ENCODE measurements around the gene PUS3.

Gene PUS3

DNA sequence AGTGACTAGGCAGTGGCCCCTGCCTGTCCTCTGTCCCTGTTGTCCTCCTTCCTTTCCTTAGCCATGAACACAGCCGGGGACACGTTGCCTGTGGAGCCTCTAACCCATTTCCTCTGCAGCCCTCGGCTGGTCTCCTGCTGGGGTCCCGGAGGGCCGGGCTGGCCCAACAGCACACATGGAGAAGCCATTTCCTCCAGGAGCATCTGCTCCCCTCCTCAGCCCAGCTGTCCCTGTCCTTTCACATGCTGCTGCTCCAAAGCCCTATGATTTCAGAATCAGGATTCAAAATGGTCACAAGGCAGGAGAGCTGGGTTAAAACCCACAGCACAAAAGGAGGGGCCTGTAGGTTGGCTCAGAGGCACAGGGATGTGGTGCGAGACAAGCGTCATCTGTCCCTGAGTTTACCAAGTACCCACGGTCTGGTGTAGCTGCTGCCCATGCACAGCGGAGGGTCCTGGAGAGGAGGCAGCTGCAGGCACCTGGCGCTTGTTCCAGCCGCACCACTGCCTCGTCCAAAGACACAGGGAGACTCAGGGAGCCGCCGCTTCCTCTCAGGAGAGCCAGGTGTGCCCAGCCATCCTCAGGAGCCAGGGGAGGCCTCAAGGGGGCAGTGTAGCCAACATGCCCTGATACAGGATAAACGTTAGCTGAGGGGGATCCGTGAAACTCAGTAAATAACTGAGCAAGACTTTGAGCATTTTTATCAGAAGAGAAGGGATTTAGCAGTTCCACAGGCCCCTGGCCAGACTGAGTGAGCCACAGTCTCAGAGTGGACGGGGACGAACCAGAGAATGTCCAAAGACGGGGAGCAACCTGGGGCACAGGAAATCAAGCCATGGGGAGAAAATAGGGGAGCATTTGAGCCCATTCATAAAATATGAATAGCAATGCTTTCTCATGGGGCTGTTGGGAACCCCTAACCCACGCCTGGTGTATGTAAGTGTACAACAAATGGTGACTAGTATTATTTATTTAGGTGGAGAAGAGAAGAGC, 38.9 kb upstream of the PUS3 start:
- DNase-seq = no peak

DNA sequence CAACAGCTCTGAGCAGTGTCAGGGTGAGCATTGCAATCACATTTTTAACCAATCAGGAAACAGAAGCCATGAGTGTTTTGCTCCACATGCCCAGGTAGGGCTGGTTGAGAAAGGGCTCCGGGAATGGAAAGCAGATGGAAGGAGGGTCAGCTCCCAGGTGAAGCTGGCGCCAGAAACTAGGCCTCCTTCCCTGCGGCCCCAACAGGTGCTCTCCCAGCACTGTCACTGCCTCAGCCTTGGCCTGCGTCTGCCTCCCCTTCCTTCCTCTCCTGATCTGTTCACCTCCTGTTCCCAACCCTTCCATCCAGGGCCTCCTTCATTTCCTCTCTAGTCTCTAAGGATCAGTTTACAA, 38.2 kb upstream of the PUS3 start:
- no peak for DNase-seq

DNA sequence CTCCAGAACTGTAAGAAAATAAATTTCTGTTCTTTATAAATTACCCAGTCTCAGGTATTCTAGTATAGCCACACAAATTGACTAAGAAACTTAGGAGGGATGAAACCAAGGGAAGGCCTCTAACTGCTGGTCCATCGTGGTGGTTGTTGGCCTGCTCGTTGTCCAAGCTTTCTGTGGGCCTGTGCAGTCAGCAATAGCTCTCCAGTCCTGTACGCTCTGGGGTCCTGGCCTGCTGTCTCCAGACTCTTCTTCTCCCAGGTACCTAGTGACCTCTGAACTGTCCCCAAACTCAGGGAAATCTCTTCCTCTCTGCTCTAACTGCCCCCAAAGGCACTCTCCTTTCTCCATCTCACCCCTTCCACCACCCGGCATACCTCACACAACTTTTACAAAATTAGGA, 37.1 kb upstream of the PUS3 start:
- DNase-seq = no peak

DNA sequence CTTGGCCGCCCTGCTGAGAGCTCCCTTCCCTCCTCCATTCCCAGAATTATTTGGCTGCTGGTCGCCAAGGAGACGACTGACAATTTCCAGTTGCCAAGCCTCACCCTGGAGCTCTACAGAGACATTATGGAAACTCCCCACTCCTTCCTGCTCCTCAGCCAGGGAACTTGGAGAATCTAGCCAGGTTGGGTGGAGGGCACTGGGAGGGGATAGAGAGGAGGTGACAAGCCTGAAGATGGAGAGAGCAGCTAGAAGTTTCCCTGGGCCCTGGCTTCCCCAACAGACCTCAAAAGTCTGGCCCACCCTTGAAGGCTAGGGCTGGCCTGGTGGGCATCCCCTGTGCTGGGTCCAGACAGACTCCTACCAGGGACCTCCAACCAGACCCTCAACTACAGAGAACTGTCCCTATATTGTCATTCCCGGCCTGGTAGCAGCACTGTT, 36.1 kb upstream of the PUS3 start:
- DNase-seq = no peak

DNA sequence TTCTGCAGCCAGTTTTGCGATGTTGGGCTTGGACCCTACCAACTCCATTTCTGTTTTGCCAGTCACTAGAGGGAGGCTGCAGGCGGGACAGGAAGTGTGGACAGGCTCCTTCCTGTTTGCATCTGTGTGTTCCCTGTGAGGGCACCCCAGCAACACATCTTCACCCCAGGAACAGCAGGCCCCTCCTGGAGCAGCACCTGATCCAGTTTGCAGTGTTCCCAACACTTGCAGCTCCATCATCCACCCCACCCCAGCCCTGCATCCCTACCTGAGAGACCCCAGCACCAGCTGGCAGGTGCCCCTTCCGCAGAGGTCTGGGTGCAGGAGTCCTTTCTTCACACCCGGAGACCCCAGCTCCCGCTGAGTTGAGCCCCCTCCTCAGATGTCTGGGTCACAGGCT, 35.4 kb upstream of the PUS3 start:
- DNase-seq = no peak

DNA sequence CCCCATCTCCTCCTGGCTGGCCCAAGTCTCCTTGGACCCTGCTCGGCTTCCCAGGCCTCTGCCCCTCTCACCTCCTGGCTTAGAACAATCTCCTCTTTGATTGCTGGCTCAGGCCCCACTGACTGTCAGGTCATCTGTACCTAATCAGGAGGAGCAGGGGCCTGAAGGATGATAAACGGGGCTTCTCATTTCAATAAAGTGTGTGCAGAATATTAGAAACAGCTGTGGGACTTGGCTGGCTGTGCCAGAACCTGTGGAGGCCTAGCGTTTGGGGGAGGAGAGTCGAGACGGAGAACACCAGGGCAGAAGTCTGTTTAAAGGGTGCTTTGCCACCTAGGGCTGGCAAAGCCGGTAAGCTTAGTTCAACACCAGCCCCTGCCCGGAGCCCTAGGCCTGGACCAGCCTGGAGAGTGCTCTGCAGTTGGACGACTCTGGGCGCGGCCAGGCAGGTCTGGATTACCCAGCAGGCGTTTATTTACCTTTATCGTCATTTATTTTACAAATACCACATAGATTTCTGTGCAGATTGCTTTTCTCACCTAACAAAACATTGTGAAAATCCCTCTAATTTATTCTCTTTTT, 32.7 kb upstream of the PUS3 start:
- DNase-seq = no peak

DNA sequence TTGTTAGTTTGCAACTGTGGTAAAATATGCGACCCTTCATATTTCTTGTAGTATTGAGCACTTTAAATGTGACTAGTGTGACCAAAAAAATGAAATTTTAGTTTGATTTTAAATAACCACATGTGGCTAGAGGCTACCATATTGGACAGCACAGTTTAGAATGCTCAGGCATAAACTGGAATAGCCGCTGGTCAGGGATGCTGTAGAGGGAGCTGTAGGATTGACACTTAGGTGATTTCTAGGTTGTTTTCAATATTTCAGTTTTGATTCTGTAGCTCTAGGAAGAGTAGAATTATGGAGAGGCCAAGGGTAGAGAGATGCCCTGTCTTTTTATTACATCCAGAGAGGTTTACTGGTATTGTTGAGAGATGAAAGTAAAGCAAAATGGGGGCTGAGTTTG, 32.0 kb upstream of the PUS3 start:
- no peak for DNase-seq

DNA sequence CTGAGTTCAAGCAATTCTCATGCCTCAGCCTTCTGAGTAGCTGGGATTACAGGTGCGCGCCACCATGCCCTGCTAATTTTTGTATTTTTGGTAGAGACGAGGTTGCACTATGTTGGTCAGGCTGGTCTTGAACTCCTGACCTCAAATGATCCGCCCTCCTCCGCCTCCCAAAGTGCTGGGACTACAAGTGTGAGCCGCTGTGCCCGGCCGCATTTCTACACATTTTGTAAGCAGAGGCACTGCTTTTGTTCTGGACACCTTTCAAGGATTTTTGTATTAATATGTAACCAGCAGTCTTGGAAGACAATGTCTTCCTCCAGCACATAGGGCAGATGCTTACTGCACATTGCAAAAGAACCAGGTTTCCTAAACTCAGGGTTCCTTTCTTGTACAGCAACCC, 31.5 kb upstream of the PUS3 start:
- no peak for DNase-seq

DNA sequence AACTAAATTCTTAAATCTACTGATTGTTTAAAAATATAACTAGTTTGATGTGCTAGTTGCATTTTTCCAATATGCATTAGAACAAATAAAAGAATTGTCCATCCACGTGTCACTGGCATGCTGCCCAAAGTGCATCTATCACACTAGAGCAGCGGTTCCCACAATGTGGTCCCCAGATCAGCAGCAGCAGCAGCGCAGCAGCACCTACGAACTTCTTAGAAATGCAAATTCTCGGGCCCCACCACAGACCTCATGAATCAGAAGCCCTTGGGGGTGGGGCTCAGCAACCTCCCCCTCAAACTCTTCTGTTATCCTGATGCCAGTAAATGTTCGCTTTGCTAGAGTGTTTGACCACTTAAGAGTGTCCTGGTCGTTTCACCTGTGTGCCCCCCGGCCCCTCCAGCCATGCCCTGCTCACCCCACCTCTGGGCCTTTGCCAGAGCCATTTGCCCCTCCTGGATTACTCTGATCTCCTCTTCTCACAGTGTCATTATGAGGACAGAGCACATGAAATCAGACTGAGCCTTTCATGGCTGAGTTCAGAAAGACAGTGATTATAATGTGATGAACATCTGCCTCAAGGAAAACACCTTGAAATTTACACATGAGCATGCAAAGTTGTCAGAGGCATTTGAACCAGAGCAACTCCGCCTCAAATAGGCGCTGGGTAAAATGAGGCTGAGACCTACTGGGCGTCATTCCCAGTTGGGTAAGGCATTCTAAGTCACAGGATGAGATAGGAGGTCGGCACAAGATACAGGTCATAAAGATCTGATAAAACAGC, 30.2 kb upstream of the PUS3 start:
- no peak for DNase-seq

DNA sequence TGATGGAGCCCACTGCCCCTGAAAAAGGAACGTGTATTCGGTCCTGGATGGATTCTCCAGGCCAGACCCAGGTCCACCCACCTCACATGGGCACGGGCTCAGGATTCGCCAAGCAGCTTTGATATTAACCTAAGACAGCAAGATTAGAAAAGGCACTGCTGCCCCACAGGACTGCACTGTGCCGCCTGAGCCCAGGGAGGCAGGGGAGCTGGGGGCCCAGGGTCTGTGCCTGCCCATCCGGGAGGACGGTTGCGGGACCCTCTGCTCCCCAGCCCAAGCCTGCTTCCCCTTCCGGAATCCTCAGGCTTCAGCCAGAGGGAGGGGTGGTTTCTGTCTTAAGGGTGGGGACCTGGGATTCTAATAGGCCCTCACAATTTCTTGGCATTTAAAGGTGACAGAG, 29.3 kb upstream of the PUS3 start:
- no peak for DNase-seq

DNA sequence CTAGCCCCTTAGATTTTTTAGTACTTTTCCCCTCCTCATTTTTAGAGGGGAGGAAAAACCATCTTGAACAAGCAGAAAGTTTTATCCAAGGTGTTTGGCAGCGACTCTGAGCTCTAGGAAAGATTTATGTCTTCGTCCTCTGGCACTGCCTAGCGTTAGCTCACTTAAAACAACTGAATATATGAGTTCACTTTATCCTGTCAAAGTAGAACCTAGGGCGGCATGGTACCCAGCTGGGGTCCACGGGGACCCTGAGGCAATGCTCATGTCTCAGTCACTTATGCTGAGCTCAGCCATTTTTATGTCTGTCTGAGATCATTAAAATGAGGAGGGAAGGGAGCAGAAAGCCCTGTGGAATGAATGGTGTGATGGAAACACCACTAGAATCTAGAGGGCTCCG, 28.7 kb upstream of the PUS3 start:
- no peak for DNase-seq

DNA sequence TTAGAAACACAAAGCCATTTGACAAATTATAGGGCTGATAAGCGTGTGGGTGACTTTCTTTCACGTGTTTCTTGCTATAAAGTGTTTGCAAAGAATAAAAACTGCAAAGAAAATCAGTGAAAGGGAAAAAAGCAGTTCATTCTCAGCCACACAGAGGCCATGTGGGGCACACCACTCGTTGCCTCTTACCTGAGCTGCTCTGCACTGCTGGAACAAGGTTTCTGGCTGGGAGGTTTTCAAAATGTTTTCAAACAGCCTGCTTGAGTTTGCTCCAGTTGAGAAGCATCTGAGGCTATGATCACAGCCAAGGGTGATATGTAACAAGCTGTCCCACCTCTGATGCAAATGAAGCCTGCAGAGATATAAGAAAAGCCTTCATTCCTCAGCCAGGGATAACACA, 28.1 kb upstream of the PUS3 start:
- no peak for DNase-seq

DNA sequence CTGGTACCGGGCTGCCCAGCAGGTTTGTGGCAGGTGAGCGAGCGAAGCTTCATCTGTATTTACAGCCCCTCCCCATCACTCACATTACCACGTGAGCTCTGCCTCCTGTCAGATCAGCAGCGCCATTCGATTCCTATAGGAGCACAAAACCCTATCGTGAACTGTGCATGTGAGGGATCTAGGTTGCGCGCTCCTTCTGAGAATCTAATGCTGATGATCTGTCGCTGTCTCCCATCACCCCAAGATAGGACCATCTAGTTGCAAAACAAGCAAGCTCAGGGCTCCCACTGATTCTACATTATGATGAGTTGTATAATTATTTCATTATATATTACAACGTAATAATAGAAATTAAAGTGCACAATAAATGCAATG, 27.1 kb upstream of the PUS3 start:
- DNase-seq = no peak

DNA sequence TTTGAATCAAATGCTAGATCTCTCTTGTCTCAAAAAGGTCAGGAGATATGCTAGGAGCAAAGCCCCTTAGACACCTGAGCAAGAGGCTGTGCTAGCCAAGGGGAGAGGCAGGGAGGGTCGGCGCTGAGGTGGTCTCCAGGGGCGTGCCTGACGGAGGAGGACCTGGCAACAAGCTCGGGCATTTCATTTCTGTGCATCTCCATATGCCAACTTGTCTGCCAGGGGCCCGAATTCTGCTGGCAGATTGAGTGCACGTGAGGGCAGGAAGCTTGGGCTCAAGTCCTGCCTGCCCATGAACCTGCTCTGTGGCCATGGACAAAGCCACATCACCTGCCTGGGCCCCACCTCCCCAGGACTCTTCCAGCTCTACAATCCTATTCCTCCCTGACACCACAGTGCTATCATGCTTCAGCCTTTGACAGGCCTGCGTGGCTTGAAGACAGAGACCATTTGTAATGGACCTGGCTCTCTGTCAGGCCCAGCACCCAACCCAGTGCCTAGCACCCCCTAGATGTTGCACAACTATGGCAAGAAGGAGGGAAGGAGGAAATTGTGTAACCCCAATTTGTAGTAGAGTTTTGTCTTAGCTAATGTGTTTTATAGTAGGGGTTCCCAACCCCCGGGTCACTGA, 26.6 kb upstream of the PUS3 start:
- DNase-seq = no peak

DNA sequence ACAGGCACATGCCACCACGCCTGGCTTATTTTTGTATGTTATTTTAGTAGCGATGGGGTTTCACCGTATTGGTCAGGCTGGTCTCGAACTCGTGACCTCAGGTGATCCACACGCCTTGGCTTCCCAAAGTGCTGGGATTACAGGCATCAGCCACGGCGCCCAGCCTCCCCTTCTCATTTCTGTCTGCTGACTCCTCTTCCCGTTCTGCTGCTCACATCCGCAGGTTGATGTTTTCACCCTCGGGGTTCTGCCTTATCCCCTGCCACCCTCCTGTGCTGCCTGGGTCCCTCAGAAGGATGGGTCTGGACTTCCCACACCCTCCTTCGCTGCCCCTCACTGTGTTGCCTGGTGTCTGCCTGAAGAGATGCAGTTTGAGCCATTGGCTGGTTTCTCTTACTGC, 23.7 kb upstream of the PUS3 start:
- no peak for DNase-seq

DNA sequence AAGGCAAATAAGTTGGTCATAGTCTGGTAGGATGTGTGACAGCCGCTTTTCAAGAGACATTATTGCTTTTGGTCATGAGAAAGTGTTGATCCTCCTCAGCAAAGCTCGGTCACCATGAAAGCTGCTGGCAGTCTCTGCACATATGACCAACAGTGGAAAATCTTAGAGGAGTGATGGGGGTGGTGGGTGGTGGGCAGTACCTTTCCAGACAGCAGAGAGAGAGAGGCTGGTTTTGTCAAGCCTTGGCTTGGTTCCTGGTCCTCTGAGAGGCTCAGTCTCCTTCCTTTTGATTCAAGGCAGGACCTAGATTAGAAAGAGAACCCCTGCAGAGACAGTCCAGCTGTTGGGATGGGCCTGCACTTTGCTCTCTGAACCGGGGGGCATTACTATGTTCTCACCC, 22.8 kb upstream of the PUS3 start:
- DNase-seq = no peak

DNA sequence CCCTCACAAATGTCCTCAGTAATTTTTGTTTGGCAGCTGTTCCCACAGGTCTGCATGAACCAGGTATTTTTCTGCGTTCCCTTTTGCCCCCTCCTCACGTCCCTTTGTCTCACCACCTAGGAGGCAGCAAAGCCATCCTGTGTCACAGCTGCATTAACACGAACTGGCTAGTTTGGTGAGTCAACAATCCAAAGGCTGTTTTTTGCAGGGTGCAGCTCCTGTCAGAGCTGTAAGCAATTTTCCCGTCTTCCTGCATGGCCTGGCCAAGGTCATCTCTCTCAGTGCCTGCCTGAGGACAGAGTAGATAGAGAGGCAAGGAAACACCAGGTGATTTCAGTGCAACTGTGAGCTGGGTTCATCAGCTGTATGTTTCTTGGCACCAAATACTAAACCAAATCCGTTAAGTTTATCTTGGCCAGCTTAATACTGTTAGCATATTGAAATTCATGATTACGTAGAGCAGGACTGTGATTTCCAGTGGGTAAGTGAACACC, 22.3 kb upstream of the PUS3 start:
- DNase-seq = no peak

DNA sequence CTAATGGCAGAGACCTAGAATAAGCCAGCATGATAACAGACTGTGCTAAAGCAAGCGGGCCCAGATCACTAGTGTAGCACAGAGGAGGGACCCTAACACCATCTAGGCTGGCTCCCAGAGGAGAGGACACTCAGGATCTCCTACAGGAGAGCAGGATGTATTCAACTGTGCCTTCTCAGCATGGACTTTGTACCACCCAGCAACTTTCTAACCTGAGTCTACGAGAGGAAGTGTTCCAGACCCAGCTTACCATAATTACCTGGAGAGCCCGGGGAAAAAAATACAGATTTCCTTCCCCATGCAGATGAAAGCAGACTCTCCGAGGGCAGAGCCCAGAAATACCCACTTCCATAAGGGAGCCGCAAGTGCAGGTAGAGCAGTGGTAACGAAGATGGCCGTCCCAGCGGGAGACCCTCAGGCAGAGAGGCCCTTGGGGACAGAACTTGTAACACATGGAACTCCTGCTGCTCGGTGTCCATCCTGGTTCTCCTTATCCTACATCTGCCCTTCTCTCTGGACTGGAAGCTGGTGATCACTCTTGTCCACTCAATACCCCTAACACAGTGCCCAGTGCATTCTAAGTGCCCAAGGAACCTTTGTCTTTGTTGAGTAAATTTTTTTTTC, 21.5 kb upstream of the PUS3 start:
- DNase-seq = no peak

DNA sequence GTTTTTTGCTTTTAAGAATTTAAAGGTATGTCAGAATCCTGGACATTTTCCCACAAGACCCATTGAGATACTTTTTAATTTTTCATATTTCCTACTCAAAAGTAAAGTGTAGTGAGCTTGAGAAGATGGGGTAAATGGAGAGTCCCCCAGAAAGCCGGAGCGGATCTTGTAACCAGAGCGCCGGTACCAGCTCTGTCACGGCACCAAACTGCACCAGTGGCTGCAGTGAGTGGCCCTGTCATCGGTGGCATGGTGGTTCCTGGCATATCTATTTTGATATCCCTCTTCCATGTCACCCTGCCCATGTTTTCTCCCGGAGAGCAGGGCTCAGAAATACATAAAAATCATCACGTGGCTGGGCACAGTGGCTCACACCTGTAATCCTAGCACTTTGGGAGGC, 20.6 kb upstream of the PUS3 start:
- DNase-seq = no peak

DNA sequence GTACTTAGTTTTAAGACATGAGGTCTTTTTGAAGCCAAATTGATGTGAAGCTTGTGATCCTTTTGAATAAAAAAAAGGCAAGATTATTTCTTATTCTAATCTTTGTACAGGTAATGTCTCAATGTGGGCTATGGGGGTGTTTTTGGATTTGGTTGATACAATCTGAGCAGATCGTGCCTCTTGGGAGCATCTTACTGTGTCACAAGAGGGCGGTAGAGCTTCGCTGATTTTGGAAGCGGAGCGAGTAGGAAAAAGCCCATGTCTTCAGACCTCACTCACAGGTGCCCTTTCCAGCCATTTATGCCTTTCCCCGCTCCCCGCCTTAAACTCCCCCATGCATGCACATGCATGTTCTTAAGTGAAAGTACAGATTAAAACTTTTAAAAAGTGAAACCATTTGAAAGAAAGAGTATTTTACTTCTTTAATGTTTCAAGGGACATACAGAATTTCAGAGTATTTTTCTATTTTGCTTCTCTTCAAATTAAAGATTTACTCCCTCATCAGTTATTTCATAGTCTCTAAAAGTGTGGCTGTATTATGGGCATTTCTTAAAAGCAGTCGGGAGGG, 20.1 kb upstream of the PUS3 start:
- peak; percentile 46 to 70 for DNase-seq

DNA sequence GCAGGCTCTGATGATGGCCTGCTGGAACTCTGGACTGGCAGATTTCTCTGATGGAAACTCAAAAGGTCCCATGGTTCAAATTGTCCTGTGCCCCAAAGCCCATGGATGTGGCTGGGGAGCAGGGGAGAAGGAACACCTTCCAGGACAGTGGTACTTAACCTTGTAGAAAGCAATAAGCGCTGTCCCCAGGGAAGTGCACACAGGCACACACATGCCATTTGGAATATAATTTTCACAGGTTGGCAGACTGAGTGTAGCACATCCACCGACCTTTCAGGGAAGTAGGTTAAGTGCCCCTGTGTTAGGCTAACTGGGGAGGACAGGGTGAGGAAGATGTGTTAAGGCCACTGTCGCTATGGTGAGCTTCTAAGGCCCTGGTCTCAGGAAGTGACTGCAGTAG, 19.1 kb upstream of the PUS3 start:
- no peak for DNase-seq

DNA sequence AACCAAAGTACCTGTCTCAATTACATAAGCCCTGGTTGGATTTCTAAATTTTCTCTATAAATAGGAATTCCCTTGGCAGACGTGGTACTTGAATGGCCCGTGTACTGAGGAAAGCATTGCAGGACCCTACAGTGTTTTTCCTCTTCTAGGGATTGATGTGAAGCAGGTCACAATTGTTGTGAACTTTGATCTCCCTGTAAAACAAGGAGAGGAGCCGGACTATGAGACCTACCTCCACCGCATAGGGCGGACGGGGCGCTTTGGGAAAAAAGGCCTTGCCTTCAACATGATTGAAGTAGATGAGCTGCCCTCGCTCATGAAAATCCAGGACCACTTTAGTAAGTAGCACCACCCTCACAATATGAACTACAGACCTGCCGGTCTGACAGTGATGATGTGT, 18.0 kb upstream of the PUS3 start:
- no peak for DNase-seq
